WTC11 (cell line): ENCODE results near the gene TLK1.

Experiments
- MYBL2 ChIP-seq: sonication (generic); formaldehyde crosslinking; IDR thresholded peaks from 2 replicates; pipeline ENCODE4 v1.8.1; 2023; ENCODE audit warnings: mild to moderate bottlenecking, moderate library complexity, missing genetic modification reagents
- TEAD4 ChIP-seq: sonication (generic); formaldehyde crosslinking; IDR thresholded peaks from 2 replicates; pipeline ENCODE4 v1.8.0; 2022; ENCODE audit warnings: mild to moderate bottlenecking, missing genetic modification reagents
- ZBTB21 ChIP-seq: sonication (generic); formaldehyde crosslinking; IDR thresholded peaks from 2 replicates; pipeline ENCODE4 v1.8.1; 2023; ENCODE audit warnings: mild to moderate bottlenecking, missing genetic modification reagents, borderline replicate concordance
- TF ChIP-seq, protein P1 (sequence below): sonication (generic); formaldehyde crosslinking; conservative IDR thresholded peaks from 2 replicates; pipeline ENCODE4 v1.8.1; 2022; ENCODE audit warnings: mild to moderate bottlenecking, missing genetic modification reagents
- TF ChIP-seq, protein P2 (sequence below): fragments of 200-600 bp; IDR thresholded peaks from 2 replicates; pipeline ENCODE4 v1.8.0; 2022; ENCODE audit warnings: antibody characterized with exemption
- TF ChIP-seq, protein P3 (sequence below): sonication (generic); formaldehyde crosslinking; IDR thresholded peaks from 2 replicates; pipeline ENCODE4 v1.8.0; 2022; ENCODE audit warnings: mild to moderate bottlenecking, missing genetic modification reagents
- TF ChIP-seq, protein P4 (sequence below): sonication (generic); formaldehyde crosslinking; IDR thresholded peaks from 2 replicates; pipeline ENCODE4 v1.8.0; 2022; ENCODE audit warnings: mild to moderate bottlenecking, missing genetic modification reagents

DNA sequence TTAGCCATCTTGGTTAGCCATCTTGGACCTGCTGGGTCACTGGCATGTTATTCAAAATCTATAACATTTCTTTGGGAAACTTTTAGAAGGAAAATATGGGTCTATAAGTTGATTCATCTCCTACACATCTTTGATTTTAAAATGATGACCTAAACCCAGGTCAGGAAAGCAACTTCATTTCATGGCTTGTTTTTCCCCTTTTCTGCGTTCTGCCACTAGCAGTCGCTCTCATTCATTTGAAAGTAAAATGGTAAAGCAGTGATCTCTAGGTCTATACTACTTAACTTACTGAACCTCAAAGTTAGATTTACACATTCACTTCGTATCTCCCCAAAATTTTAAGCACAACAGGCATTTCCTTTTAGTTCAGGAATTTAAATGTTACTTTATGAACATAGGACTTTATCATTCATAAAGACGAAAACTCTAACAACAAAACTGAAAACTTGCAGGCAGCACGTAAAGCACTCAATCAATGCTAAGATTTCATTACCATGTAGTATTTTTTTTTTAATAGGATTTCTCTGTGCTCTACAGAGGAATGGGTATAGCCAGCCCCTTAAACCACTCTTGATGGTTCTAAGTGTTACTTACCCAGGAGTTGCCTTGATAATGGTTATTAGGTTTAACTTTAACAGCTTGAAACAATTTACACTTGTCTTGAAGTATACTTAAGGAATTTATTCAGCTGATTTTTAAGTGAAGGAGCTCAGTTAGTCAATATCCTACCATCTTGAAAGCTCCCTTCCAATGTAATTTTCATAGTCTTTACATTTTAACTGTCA is 169.1 kb downstream of the TLK1 start:
- TF ChIP-seq, protein P1, sequence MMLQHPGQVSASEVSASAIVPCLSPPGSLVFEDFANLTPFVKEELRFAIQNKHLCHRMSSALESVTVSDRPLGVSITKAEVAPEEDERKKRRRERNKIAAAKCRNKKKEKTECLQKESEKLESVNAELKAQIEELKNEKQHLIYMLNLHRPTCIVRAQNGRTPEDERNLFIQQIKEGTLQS (CRISPR knock-in tag): no peak
- TF ChIP-seq ZBTB21 (CRISPR knock-in tag): no peak
- TF ChIP-seq, protein P2, sequence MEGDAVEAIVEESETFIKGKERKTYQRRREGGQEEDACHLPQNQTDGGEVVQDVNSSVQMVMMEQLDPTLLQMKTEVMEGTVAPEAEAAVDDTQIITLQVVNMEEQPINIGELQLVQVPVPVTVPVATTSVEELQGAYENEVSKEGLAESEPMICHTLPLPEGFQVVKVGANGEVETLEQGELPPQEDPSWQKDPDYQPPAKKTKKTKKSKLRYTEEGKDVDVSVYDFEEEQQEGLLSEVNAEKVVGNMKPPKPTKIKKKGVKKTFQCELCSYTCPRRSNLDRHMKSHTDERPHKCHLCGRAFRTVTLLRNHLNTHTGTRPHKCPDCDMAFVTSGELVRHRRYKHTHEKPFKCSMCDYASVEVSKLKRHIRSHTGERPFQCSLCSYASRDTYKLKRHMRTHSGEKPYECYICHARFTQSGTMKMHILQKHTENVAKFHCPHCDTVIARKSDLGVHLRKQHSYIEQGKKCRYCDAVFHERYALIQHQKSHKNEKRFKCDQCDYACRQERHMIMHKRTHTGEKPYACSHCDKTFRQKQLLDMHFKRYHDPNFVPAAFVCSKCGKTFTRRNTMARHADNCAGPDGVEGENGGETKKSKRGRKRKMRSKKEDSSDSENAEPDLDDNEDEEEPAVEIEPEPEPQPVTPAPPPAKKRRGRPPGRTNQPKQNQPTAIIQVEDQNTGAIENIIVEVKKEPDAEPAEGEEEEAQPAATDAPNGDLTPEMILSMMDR: no peak
- TF ChIP-seq MYBL2 (CRISPR knock-in tag): no peak
- TF ChIP-seq, protein P3, sequence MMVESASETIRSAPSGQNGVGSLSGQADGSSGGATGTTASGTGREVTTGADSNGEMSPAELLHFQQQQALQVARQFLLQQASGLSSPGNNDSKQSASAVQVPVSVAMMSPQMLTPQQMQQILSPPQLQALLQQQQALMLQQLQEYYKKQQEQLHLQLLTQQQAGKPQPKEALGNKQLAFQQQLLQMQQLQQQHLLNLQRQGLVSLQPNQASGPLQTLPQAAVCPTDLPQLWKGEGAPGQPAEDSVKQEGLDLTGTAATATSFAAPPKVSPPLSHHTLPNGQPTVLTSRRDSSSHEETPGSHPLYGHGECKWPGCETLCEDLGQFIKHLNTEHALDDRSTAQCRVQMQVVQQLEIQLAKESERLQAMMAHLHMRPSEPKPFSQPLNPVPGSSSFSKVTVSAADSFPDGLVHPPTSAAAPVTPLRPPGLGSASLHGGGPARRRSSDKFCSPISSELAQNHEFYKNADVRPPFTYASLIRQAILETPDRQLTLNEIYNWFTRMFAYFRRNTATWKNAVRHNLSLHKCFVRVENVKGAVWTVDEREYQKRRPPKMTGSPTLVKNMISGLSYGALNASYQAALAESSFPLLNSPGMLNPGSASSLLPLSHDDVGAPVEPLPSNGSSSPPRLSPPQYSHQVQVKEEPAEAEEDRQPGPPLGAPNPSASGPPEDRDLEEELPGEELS (CRISPR knock-in tag): no peak
- TF ChIP-seq, protein P4, sequence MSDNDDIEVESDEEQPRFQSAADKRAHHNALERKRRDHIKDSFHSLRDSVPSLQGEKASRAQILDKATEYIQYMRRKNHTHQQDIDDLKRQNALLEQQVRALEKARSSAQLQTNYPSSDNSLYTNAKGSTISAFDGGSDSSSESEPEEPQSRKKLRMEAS (CRISPR knock-in tag): no peak
- no peak for TF ChIP-seq TEAD4 (CRISPR knock-in tag)
